GM18507 (cell line): ENCODE results near the gene GJC2.
"Not testable (repeated sequence)": the region's sequence is repeated elsewhere in the genome, so short reads cannot be mapped to it uniquely, and the experiment has no call there.

Experiments used
- DNase-seq: peaks from one replicate; pipeline ENCODE4 v3.0.0; 2011; ENCODE audit warnings: low read depth; ENCODE audit not compliant: insufficient read length; ENCODE audit errors: extremely low spot score
- FAIRE-seq: peaks from 2 replicates; lab custom pipeline; 2011; peaks lifted over from hg19 to GRCh38; lab: Jason Lieb, UNC

Gene GJC2

GRCh38 chr1:228149406-228150119 is at the start of gene GJC2:
TSS of gene GJC2 (plus strand) at chr1:228149930. CDS start at chr1:228157759, 7,829 bp downstream.
- DNase-seq (no peak), FAIRE-seq (no peak)

GRCh38 chr1:228100822-228101613 is 48.7 kb upstream of the GJC2 start:
- FAIRE-seq: no peak
- DNase-seq: no peak

- DNase-seq (no peak), FAIRE-seq (no peak)
Measured at GRCh38 chr1:228101614-228101993, 48.1 kb upstream of the GJC2 start.

GRCh38 chr1:228101994-228102790 is 47.5 kb upstream of the GJC2 start:
- FAIRE-seq: no peak

DNA sequence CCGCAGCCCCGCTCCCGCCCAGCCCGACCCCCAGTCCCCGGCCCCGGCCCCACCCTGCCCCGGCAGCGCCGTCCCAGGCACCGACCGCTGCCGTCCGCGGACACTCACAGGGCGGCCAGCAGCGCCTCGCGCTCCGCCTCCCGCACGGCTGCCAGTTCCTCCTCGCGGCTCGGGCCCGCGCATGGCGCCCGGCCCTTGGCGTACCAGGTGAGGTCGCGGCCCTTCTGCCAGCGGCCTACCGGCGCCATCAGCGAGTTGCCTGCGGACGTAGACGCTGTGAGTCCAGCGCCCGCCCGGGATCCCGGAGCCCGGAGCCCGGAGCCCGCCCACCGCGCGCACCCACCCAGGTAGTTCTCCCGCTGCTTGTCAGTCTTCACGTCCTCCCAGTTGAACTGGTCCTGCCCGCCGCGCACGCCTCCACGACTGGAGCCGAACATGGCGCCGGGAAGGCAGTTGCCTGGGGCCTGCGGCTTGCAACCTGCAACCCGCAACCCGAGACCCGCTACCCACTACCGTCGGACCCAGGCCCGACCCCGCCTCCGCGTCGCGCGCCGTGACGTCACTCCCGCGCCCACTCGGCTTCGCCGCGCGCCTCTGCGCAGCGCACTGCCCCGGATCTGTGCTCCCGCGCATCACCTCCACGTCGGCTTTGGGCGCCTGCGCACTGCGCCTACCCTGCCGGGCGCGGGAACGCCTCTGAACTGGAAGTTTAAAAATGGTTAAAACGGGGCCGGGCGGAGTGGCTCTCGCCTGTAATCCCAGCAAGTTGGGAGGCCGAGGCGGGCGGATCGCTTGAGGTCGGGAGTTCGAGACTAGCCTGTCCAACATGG is 46.7 kb upstream of the GJC2 start, which contains the start of gene C1orf35:
Gene C1orf35, minus strand, starts transcription at position 535 of the 830 bp plus-strand sequence. Its CDS starts 98 bp downstream, at position 437.
- peak; percentile 96 for FAIRE-seq

More at GRCh38 chr1:228101994-228102790, 47.5 kb upstream of the GJC2 start:
- no peak for DNase-seq

GRCh38 chr1:228104526-228105269 is 45.0 kb upstream of the GJC2 start:
- no peak for FAIRE-seq

More for the DNA sequence above, 46.7 kb upstream of the GJC2 start, which contains the start of gene C1orf35:
- peak; percentile 93 for DNase-seq

GRCh38 chr1:228105270-228105995 is 44.3 kb upstream of the GJC2 start:
- DNase-seq: no peak
- FAIRE-seq: no peak

More at GRCh38 chr1:228104526-228105269, 45.0 kb upstream of the GJC2 start:
- DNase-seq: no peak

DNA sequence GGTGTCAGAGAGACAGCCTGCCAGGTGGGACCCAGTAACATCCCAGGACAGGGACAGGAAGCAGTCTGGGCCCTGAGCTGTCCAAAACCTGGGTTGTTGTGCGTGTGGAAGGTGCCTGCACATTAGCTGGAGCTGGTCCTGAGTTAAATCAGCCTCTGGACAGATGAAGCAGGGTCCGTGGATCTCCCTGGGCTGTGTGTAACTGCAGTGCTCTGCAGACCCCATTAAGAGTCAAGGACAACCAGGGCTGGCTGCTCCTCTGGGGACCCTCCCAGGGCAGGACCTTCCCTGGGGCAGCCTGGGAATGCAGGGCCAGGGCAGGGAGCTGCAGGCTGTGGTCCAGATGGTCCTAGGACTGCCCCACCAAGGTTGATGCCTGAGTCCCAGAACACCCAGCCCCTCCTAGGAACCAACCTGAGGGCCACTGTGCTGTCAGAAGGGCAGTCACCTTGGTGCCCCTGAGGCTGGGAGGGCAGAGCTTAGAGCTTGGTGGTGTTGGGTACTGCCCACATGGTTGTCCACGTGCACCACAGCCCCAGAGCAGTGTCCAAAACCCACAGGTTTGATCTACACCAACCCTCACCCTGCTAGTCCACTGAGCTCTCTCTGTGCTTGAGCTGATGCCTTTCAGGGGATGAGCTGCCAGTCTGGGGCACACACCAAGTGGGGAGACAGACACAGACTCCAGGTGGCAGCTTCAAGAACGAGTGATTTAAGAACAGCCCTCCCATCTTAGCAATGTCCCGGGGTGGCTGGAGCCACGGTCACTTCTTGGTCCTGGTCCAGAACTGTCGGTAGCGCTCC is 43.5 kb upstream of the GJC2 start:
- no peak for FAIRE-seq
- no peak for DNase-seq

DNA sequence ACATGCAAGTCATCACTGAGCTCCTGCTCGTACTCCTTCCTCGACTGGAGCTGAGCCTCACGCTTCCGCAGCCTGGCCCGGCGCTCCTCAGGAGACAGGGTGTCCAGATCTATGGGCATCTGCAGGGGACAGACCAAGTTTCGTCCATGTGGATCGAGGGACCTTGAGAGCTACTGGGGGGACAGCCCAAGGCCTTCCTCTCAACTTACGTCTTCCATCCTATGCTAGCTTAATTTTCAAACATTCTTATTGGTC is 43.0 kb upstream of the GJC2 start:
- no peak for DNase-seq
- FAIRE-seq: no peak

DNA sequence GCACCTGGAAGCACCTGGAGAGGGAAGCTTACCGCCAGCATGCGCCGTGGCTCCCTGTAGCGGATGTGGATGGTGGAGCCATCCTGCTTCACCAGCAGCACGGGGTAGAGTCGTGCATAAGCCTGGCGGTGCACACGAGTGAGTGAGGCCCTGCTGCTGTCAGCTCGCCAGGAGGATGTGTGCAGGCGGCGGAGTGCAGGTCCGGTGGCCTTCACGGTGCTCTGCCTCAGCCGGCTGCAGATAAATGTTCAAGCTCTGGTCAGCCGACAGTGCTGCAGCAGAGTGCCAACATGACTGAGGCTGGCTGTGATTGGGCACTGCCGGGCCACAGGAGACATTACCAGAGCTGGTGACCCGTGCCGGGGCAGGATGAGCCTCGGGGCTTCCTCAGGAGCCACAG is 42.1 kb upstream of the GJC2 start:
- no peak for DNase-seq
- no peak for FAIRE-seq

DNA sequence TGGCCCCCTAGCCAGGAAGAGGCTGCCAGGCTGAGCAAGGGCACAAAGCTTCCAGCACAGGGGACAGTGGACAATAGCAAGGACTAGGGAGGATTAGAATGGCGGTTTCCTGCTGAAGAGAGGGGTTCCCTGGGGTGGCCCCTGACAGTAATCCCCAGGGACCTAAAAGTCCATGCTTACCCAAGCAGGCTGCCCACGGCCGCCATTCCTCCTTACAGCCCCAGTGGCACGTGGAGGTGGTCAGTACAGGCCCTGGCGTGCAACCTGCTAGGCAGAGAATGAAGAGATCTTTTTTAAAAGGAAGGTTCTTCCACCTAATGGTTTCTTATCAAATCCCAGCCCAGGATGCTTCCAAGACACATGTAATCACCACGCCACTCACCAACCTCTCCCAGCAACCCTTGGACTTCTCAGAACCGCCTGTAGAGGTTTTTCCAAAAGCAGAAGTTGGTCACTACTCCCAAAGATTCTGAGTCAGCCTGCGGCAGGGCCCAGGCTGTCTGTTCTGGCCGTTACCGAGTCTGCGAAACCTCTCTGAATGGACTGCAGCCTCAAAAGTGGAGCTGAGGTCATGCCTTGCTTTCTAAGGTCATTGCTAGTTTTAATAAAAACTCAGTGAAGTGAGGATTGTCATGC is 41.6 kb upstream of the GJC2 start:
- DNase-seq: no peak
- FAIRE-seq: no peak

GRCh38 chr1:228108742-228109072 is 41.0 kb upstream of the GJC2 start:
- no peak for FAIRE-seq
- DNase-seq: no peak

DNA sequence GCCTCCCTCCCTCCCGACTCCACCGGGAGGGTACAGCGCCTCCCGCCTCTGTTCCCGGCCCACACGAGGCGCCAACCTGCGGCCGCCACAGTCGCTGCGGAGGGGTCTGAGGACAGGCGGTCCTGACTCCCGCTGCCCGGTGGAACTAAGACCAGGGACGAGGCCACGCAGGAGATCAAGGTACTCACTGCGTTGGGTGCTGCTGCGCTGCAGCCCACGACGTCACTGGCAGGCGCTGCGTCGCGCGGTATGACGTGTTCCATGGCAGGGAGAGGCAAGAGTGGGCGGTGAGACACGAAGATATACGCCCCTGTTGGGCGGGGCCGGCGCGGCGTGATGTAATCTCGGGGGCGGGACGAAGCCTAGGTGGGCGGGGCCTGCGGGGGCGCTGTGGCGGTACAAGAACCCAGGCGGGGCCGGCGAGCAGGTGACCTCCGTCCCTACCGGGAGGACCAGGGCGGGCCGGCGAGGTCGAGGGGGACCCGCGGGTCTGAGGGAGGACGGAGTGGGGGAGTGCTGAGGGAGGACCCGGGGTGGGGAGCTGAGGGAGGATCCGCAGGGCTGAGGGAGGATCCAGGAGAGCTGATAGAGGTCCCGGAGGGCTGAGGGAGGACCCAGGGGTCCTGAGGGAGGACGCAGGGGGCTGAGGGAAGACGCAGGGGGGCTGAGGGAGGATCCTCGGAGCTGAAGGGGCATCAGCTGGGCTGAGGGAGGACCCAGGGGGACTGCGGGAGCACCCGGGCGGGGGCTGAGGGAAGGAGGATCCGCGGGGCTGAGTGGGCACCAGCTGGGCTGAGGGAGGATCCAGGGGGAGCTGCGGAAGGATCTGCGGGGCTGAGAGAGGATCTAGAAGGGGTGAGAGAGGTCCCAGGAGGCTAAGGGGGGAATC is 40.4 kb upstream of the GJC2 start, which contains the start of gene MRPL55:
Gene MRPL55, minus strand, starts transcription at position 227 of the 889 bp plus-strand sequence. CDS start 1,039 bp downstream, outside the sequence.
- FAIRE-seq: peak; percentile 97
- peak; percentile 90 for DNase-seq

DNA sequence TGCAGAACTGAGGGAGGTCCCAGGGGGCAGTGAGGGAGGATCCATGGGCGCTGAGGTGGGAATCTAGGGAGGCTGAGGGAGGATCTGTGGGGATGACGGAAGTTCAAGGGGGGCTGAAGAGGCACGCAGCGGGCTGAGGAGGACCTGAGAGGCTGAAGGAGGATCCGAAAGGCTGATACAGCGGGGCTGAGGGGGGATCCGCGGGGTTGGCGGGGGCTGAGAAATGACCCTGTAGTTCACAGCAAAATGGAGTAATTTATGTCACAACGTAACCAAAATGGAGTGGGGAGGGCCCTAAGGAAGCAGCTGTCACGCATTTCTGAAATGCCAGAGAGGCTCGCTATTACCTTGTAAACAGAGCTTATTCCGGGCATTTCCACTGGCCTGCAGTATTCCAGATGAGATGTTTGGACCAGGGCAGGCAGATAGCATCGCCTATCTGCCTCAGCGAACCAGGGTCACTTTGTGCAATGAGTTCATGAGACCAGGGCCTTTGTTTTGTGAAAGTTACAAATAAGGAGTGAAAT is 39.7 kb upstream of the GJC2 start:
- FAIRE-seq (no peak), DNase-seq (no peak)

- FAIRE-seq (no peak), DNase-seq (no peak)
Measured at GRCh38 chr1:228110556-228110955, 39.2 kb upstream of the GJC2 start.

- not testable (repeated sequence) for FAIRE-seq, DNase-seq
Measured at GRCh38 chr1:228111315-228111714, 38.4 kb upstream of the GJC2 start.
